Tibial artery (tissue), 4 donors: ENCODE results near the gene KCNIP4.

Experiments used
- DNase-seq, 2 donors: peaks; one replicate each; pipeline ENCODE4 v3.0.0-alpha.2; 2019
- H3K27ac ChIP-seq, 2 donors: fragments of 200-600 bp; sonication (generic) in 1 of 2; 1 replicate in 1 of 2; 2 replicates in 1 of 2; pipeline ENCODE4 v1.5.1; 2018 to 2019; ENCODE audit warnings: mild to moderate bottlenecking in 1 of 2
- H3K27me3 ChIP-seq, 2 donors: fragments of 200-600 bp; sonication (generic) in 1 of 2; one replicate each; pipeline versions ENCODE4 v1.5.1 to v1.6.0; 2016 to 2019
- H3K36me3 ChIP-seq, 3 donors: fragments of 200-600 bp; sonication (generic) in 2 of 3; one replicate each; pipeline ENCODE4 v1.5.1; 2016 to 2019; ENCODE audit warnings: mild to moderate bottlenecking in 2 of 3
- H3K4me1 ChIP-seq, 4 donors: fragments of 200-600 bp; sonication (generic) in 2 of 4; 1 replicate in 3 of 4; 2 replicates in 1 of 4; pipeline ENCODE4 v1.5.1; 2016 to 2019
- H3K4me3 ChIP-seq, 2 donors: fragments of 200-600 bp; sonication (generic) in 1 of 2; 1 replicate in 1 of 2; 2 replicates in 1 of 2; pipeline ENCODE4 v1.5.1; 2018 to 2019; ENCODE audit warnings: mild to moderate bottlenecking in 2 of 2
- H3K9me3 ChIP-seq, 3 donors: fragments of 200-600 bp; sonication (generic) in 1 of 3; one replicate each; pipeline ENCODE4 v1.5.1; 2016 to 2019
- intact Hi-C: fragments of 100-400 bp; cut with DNase I; formaldehyde crosslinking; loops from one replicate; pipeline ENCODE4 v1.15.0; 2023; ENCODE audit warnings: low total_unique reads
- TF ChIP-seq, protein P1 (sequence below), 2 experiments: fragments of 200-600 bp in 1 of 2; fragments of 450-650 bp in 1 of 2; IDR thresholded peaks; one replicate each; pipeline ENCODE4 v1.5.1; 2017 to 2019; ENCODE audit warnings: antibody characterized with exemption in 2 of 2, mild to moderate bottlenecking in 1 of 2, moderate library complexity in 1 of 2

The KCNIP4 gene

GRCh38 chr4:20922962-20923361, 1025.6 kb downstream of the KCNIP4 start:
- Histone ChIP-seq H3K36me3 (no peaks in the 10 kb centered on the region), H3K27ac (no peak overlapping the region), H3K4me3 (no peak overlapping the region), H3K9me3 (no peaks in the 10 kb centered on the region), H3K27me3 (no peaks in the 10 kb centered on the region), H3K4me1 (no peaks in the 10 kb centered on the region)
- DNase-seq = no peak
- intact Hi-C loops = no loop called here
- TF ChIP-seq, protein P1, sequence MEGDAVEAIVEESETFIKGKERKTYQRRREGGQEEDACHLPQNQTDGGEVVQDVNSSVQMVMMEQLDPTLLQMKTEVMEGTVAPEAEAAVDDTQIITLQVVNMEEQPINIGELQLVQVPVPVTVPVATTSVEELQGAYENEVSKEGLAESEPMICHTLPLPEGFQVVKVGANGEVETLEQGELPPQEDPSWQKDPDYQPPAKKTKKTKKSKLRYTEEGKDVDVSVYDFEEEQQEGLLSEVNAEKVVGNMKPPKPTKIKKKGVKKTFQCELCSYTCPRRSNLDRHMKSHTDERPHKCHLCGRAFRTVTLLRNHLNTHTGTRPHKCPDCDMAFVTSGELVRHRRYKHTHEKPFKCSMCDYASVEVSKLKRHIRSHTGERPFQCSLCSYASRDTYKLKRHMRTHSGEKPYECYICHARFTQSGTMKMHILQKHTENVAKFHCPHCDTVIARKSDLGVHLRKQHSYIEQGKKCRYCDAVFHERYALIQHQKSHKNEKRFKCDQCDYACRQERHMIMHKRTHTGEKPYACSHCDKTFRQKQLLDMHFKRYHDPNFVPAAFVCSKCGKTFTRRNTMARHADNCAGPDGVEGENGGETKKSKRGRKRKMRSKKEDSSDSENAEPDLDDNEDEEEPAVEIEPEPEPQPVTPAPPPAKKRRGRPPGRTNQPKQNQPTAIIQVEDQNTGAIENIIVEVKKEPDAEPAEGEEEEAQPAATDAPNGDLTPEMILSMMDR (IDR thresholded peaks at IDR 0.05) = no peak

DNA sequence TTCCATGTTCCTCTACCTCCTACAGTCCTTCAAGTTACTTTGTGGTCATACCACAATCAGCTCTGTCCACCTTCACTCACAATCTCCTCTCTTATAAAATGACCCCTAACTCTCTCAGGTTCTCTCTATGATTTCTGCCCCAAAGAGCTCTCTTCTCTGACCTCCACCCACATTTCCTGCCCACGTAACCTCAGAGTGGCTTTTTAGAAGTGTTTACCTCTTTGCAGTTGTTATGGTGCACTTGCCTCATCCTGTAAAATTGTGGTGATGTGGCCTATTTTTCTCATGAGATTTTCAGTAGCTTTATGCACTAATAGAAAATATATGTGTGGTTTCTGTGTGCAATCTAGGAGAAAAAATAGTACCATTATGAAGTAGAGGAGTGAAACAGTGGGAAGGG, 1032.5 kb downstream of the KCNIP4 start:
- H3K27ac ChIP-seq = no peak overlapping the region
- no peaks in the 10 kb centered on the region for H3K4me1 ChIP-seq
- H3K27me3 ChIP-seq = no peaks in the 10 kb centered on the region
- intact Hi-C loops = no loop called here
- no peak overlapping the region for H3K4me3 ChIP-seq
- TF ChIP-seq, protein P1 (IDR thresholded peaks at IDR 0.05) = no peak
- no peaks in the 10 kb centered on the region for H3K9me3 ChIP-seq
- H3K36me3 ChIP-seq = no peaks in the 10 kb centered on the region
- no peak for DNase-seq

GRCh38 chr4:20904966-20905365, 1043.6 kb downstream of the KCNIP4 start:
- Histone ChIP-seq H3K27me3 (no peaks in the 10 kb centered on the region), H3K4me1 (no peaks in the 10 kb centered on the region), H3K36me3 (no peaks in the 10 kb centered on the region), H3K27ac (no peak overlapping the region), H3K4me3 (no peak overlapping the region), H3K9me3 (no peaks in the 10 kb centered on the region)
- no peak for DNase-seq
- TF ChIP-seq, protein P1 (IDR thresholded peaks at IDR 0.05) = no peak
- intact Hi-C loops = no loop called here

GRCh38 chr4:20901851-20902250, 1046.7 kb downstream of the KCNIP4 start:
- no peak for DNase-seq
- Histone ChIP-seq H3K36me3 (no peaks in the 10 kb centered on the region), H3K27me3 (no peaks in the 10 kb centered on the region), H3K27ac (no peak overlapping the region), H3K4me1 (no peaks in the 10 kb centered on the region), H3K4me3 (no peak overlapping the region), H3K9me3 (no peaks in the 10 kb centered on the region)
- intact Hi-C loops = no loop called here
- TF ChIP-seq, protein P1 (IDR thresholded peaks at IDR 0.05) = no peak

GRCh38 chr4:20899591-20899990, 1049.0 kb downstream of the KCNIP4 start:
- Histone ChIP-seq H3K36me3 (no peaks in the 10 kb centered on the region), H3K4me3 (no peak overlapping the region), H3K4me1 (no peaks in the 10 kb centered on the region), H3K27me3 (no peaks in the 10 kb centered on the region), H3K27ac (no peak overlapping the region), H3K9me3 (no peaks in the 10 kb centered on the region)
- DNase-seq = no peak
- intact Hi-C loops = no loop called here
- TF ChIP-seq, protein P1 (IDR thresholded peaks at IDR 0.05) = no peak

DNA sequence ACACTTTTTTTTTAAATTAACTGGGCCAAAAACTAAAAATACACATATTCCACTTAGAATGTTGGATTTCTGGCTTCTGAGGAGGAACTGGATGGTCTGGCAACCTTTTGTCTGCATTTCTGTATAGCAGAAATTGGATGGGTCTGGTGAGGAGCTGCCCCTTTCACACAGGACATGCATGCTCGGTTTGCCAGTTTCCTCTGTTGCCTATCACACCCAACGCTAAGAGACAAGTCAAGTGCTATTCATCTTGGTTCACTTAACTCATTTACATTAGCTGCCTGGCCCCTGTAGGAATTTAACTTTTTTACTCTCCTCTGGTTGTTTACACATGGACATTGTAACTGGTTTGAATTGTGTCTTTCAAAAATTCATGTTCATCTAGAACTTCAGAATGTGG, 1052.6 kb downstream of the KCNIP4 start:
- DNase-seq = no peak
- intact Hi-C loops = no loop called here
- TF ChIP-seq, protein P1 (IDR thresholded peaks at IDR 0.05) = no peak

More for the DNA sequence above, 1052.6 kb downstream of the KCNIP4 start:
- H3K9me3 ChIP-seq = no peaks in the 10 kb centered on the region
- H3K4me1 ChIP-seq = no peaks in the 10 kb centered on the region
- no peaks in the 10 kb centered on the region for H3K36me3 ChIP-seq
- no peak overlapping the region for H3K4me3 ChIP-seq
- no peak overlapping the region for H3K27ac ChIP-seq
- H3K27me3 ChIP-seq = no peaks in the 10 kb centered on the region
